Fibroblast of pulmonary artery (primary cell): Measurements from ENCODE around the gene NEUROD4.

Experiments used
- DNase-seq: peaks from one replicate; pipeline ENCODE4 v3.0.0-alpha.2; 2010; ENCODE audit warnings: low read depth
- H3K4me3 ChIP-seq: replicated peaks from 2 replicates; pipeline ENCODE4 v1.5.1; 2011; ENCODE audit warnings: low read depth, mild to moderate bottlenecking, control low read depth, low read length, moderate library complexity
- CTCF ChIP-seq: IDR thresholded peaks from 2 replicates; pipeline ENCODE4 v1.5.1; 2011; ENCODE audit warnings: mild to moderate bottlenecking, control low read depth, low read length, inconsistent platforms; ENCODE audit errors: missing control alignments

NEUROD4 gene

GRCh38 chr12:55019784-55020183, at the start of gene NEUROD4:
NEUROD4 (plus strand) TSS chr12:55019974; CDS start chr12:55026440, 6,466 bp downstream.
- DNase-seq = peak; percentile 72
- H3K4me3 ChIP-seq = no peak within 1 kb of the TSS
- no peak for TF ChIP-seq CTCF

- TF ChIP-seq CTCF = no peak
- H3K4me3 ChIP-seq = no peak overlapping the region
- DNase-seq = no peak
Observed at GRCh38 chr12:54970741-54971140, 49.0 kb upstream of the NEUROD4 start.

- no peak for TF ChIP-seq CTCF
Observed at GRCh38 chr12:54973556-54973955, 46.2 kb upstream of the NEUROD4 start.

GRCh38 chr12:54974279-54974678, 45.5 kb upstream of the NEUROD4 start:
- H3K4me3 ChIP-seq = no peak overlapping the region
- DNase-seq = no peak
- TF ChIP-seq CTCF = no peak

More at GRCh38 chr12:54973556-54973955, 46.2 kb upstream of the NEUROD4 start:
- no peak overlapping the region for H3K4me3 ChIP-seq
- DNase-seq = no peak

- DNase-seq = no peak
- TF ChIP-seq CTCF = no peak
- H3K4me3 ChIP-seq = no peak overlapping the region
Observed at GRCh38 chr12:54975272-54975671, 44.5 kb upstream of the NEUROD4 start.

GRCh38 chr12:54975875-54976274, 43.9 kb upstream of the NEUROD4 start:
- no peak overlapping the region for H3K4me3 ChIP-seq
- TF ChIP-seq CTCF = no peak
- no peak for DNase-seq

GRCh38 chr12:54977155-54977554, 42.6 kb upstream of the NEUROD4 start:
- no peak for TF ChIP-seq CTCF
- H3K4me3 ChIP-seq = no peak overlapping the region
- DNase-seq = peak; percentile 42
